GM06990 (cell line): Measurements from ENCODE around the gene PRG2.

ENCODE experiments used
- DNase-seq: peaks from one replicate; pipeline ENCODE4 v3.0.0-alpha.2; 2011; ENCODE audit not compliant: insufficient read length; ENCODE audit errors: extremely low read depth
- H3K27me3 ChIP-seq: replicated peaks from 2 replicates; pipeline ENCODE4 v1.6.0; 2011; ENCODE audit warnings: low read length; ENCODE audit not compliant: control insufficient read depth, insufficient read depth
- H3K36me3 ChIP-seq: 2 replicates; pipeline ENCODE4 v1.5.1; 2011; ENCODE audit warnings: low read length; ENCODE audit not compliant: control insufficient read depth, insufficient read depth
- H3K4me3 ChIP-seq: replicated peaks from 2 replicates; pipeline ENCODE4 v1.5.1; 2011; ENCODE audit warnings: low read depth, mild to moderate bottlenecking, control low read depth, low read length
- TF ChIP-seq, protein P1 (sequence below): IDR thresholded peaks from 2 replicates; pipeline ENCODE4 v1.5.1; 2011; ENCODE audit warnings: low read length, control low read depth, mild to moderate bottlenecking, inconsistent platforms; ENCODE audit not compliant: insufficient read depth, poor library complexity, severe bottlenecking

The PRG2 gene

DNA sequence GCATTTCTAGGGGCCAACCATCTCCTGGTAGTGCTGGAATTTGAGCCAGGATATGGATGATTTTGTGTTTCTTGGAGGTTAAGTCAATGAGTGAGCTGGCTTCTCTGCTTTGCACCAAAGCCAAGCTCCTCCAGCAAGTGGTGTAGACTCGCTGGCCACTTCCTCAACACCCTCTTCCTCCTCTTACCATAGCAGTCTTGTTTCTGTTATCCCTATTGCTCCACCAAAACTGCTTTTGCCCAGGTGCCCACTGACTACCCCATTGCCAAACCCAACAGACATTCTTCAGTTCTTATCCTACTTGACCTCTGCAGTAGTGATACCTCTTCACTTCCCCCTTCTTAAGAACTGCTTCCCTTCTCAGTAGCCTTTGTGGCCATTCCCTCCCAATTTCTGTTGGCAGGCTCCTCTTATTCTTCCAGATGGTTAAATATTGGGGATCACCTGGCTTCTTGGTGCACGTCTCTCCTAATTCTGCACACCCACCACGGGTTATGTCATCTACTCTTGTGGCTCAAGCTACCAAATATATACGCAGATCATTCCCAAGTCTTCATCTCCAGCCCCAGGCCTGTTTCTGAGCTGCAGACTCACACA, 7.0 kb upstream of the PRG2 start:
- DNase-seq = no peak
- Histone ChIP-seq H3K36me3 (no peaks in the 10 kb centered on the region), H3K4me3 (no peak overlapping the region), H3K27me3 (no peaks in the 10 kb centered on the region)
- TF ChIP-seq, protein P1, sequence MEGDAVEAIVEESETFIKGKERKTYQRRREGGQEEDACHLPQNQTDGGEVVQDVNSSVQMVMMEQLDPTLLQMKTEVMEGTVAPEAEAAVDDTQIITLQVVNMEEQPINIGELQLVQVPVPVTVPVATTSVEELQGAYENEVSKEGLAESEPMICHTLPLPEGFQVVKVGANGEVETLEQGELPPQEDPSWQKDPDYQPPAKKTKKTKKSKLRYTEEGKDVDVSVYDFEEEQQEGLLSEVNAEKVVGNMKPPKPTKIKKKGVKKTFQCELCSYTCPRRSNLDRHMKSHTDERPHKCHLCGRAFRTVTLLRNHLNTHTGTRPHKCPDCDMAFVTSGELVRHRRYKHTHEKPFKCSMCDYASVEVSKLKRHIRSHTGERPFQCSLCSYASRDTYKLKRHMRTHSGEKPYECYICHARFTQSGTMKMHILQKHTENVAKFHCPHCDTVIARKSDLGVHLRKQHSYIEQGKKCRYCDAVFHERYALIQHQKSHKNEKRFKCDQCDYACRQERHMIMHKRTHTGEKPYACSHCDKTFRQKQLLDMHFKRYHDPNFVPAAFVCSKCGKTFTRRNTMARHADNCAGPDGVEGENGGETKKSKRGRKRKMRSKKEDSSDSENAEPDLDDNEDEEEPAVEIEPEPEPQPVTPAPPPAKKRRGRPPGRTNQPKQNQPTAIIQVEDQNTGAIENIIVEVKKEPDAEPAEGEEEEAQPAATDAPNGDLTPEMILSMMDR = no peak

DNA sequence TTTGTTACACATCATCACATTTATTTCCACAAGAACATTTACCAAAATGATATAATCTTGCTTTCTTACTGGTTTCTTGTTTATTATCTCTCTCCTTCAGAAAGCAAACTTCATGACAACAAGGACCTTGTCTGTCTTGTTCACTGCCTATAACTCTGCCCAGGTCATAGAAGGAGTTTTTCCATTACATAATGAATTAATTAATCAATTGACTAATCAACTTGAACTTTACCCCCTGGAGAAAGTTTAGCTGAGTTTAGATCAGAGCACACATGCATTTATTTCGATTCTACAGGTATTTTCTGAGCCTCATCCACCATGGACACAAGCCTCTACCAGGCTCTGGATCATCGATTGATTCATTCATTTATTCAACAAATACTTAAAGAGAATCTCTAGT, 6.3 kb upstream of the PRG2 start:
- H3K4me3 ChIP-seq = no peak overlapping the region
- no peaks in the 10 kb centered on the region for H3K27me3 ChIP-seq
- no peaks in the 10 kb centered on the region for H3K36me3 ChIP-seq
- TF ChIP-seq, protein P1 = no peak
- no peak for DNase-seq

DNA sequence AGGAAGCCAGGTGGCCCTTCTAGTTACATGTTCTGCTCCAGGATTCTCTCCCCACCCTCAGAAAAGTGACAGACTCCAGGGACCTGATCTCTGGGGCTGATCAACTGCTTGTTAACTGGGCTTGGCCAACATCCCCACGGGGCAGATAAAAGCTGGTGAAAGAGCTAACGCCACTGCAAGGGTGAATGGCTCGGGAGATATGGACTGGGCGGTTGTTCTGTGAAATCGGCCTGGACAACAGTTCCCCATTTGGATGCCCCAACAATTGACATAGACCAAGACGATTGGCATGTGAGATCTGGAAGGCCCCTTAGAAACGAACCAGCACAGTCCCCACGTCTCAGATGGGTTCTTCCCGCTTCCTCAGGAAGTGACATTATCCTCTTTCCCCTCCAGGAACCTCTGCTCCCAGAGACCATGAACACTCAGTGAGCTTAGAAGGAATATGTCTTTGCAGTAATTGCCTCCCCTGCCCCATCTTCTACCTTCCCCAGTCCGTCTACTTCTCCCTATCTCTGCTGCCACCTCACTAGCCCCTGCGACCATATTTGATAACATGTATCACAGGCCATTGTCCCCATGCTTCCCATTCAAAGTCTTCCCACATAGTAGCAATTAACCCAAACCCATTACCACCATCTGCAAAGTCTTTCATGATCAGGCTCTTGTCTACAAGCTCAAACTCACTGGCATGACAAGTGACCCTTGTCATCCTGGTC, 5.6 kb upstream of the PRG2 start:
- H3K27me3 ChIP-seq = no peaks in the 10 kb centered on the region
- no peak for DNase-seq
- TF ChIP-seq, protein P1 = no peak

DNA sequence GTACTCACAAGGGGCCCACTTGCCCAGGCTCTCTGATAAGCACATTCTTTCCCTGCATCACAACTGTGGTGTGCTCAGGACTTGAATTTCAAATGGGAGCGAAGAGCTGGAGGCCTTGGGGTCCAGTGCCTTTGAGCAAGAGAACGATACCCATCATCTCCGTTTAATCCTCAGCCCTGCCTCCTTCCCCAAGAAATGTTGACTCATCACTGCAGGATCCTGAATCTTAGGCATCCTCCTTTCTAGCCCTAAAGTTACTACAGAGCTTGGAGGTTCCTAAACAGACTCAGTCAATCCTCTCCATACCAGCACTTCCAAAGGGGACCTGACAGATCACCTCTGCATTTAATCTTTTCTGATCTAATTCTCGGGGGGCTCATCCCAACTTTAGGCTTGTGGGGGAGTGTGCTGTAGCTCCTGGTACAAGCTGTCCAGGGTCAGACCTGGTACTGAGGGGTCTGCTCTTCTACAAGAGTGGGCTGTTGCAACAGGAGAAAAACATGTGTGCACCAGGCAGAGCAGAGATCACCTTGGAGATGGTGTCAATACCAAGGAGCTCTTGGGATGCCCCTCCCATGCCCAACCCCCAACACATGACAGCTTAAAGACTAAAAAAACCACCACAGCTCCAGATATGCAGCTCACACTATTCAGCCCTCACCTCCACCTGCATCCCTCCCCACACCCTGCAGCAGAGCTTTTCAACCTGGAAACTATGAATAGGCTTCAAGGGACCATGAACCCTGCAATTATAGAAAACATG, 3.9 kb upstream of the PRG2 start:
- H3K36me3 ChIP-seq = no peaks in the 10 kb centered on the region
- no peaks in the 10 kb centered on the region for H3K27me3 ChIP-seq
- H3K4me3 ChIP-seq = no peak overlapping the region
- no peak for DNase-seq
- TF ChIP-seq, protein P1 = no peak

More for the DNA sequence above, 5.6 kb upstream of the PRG2 start:
- H3K4me3 ChIP-seq = no peak overlapping the region
- no peaks in the 10 kb centered on the region for H3K36me3 ChIP-seq

DNA sequence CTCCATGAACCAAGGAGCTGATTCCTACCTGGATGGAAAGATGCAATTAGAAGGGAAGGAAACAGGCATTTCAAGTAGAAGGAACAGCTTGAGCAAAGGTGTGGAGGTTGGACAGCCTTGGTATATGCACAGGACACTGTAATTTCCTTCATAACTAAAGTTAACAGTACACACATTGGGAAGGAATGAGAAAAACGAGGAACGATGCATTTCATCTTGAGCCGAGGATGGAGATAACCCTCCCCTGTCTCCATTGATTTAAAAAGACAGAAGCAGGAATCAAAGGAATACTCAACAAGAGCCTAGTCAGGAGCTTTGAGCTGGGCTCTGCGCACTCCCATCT, 2.3 kb upstream of the PRG2 start:
- TF ChIP-seq, protein P1 = no peak
- H3K27me3 ChIP-seq = no peaks in the 10 kb centered on the region
- DNase-seq = no peak

More for the DNA sequence above, 2.3 kb upstream of the PRG2 start:
- H3K36me3 ChIP-seq = no peaks in the 10 kb centered on the region
- no peak overlapping the region for H3K4me3 ChIP-seq
